Adrenal gland (tissue), 12 donors: Measurements from ENCODE around the gene GLI1. TPM values are rescaled to one million over a fixed set of nuclear protein-coding genes. Genes with fewer than 3 reads are reported as not detected.
"Not testable (repeated sequence)": the region's sequence is repeated elsewhere in the genome, so short reads cannot be mapped to it uniquely, and the experiment has no call there.

Source experiments
- DNase-seq, 7 donors: peaks; one replicate each; pipeline ENCODE4 v3.0.0-alpha.2; 2019 to 2020
- H3K27ac ChIP-seq, 5 donors: fragments of 200-600 bp; sonication (generic) in 4 of 5; 1 replicate in 3 of 5; 2 replicates in 2 of 5; pipeline versions ENCODE4 v1.5.1 to v1.8.0; 2016 to 2020; ENCODE audit warnings: mild to moderate bottlenecking in 1 of 5
- H3K27me3 ChIP-seq: fragments of 200-600 bp; 2 replicates; pipeline ENCODE4 v1.8.0; 2021
- H3K36me3 ChIP-seq, 2 donors: fragments of 200-600 bp; replicated peaks in 1 of 2; 1 replicate in 1 of 2; 2 replicates in 1 of 2; pipeline versions ENCODE4 v1.5.1 to v1.8.0; 2018 to 2022
- H3K4me1 ChIP-seq, 2 donors: fragments of 200-600 bp; replicated peaks in 1 of 2; 1 replicate in 1 of 2; 2 replicates in 1 of 2; pipeline versions ENCODE4 v1.5.1 to v1.8.0; 2018 to 2021
- H3K4me3 ChIP-seq, 4 donors: fragments of 200-600 bp; sonication (generic) in 3 of 4; one replicate each; pipeline ENCODE4 v1.5.1; 2016 to 2018
- H3K9me3 ChIP-seq, 3 donors: fragments of 200-600 bp; sonication (generic) in 1 of 3; replicated peaks in 1 of 3; 1 replicate in 2 of 3; 2 replicates in 1 of 3; pipeline versions ENCODE4 v1.5.1 to v1.8.0; 2016 to 2021
- CTCF ChIP-seq, 6 experiments: fragments of 450-650 bp in 4 of 6; fragments of 200-600 bp in 2 of 6; sonication (generic) in 1 of 6; IDR thresholded peaks; 1 replicate in 5 of 6; 2 replicates in 1 of 6; pipeline versions ENCODE4 v1.5.1 to v1.8.0; 2016 to 2021; ENCODE audit warnings: antibody characterized with exemption in 6 of 6, mild to moderate bottlenecking in 2 of 6, moderate library complexity in 1 of 6
- POLR2A ChIP-seq, 2 donors: fragments of 450-650 bp; IDR thresholded peaks; one replicate each; pipeline ENCODE4 v1.6.1; 2017; ENCODE audit warnings: antibody characterized with exemption in 2 of 2, mild to moderate bottlenecking in 2 of 2, moderate library complexity in 1 of 2
- WGBS, 4 donors: extraction: QIAGEN DNeasy Blood & Tissue Kit in 2 of 4; methylation state at CpG; one replicate each; pipeline versions ENCODE4 v1.1.5 to v1.1.7; 2013 to 2017; 5-methylcytosine and 5-hydroxymethylcytosine counted together
- intact Hi-C, 2 donors: fragments of 100-400 bp; cut with DNase I; formaldehyde crosslinking; loops; one replicate each; pipeline versions ENCODE4 v1.14.1 to v1.15.0; 2022 to 2023
- polyA plus RNA-seq, 3 donors: library from polyadenylated mRNA; stranded (reverse); fragments of 200-250 nt in 2 of 3; fragments of 350-450 nt in 1 of 3; fragmentation: Illumina TruSeq in 1 of 3; extraction: RNeasy Lipid Tissue Mini Kit (QIAGEN cat#74804) in 1 of 3; gene quantifications; one replicate each; pipeline ENCODE4 v1.2.3, GENCODE V29; 2013 to 2014
- total RNA-seq, 9 donors: library from RNA; depleted of rRNA in 4 of 9; stranded (reverse); fragments of >200 nt in 4 of 9; fragments of 120-200 nt in 1 of 9; fragmentation: NEBNext Ultra II Directional in 1 of 9; extraction: Animal tissue kit (Norgen Biotek cat#: 25700) in 1 of 9; gene quantifications; one replicate each; pipeline versions ENCODE4 v1.1.0 to v1.2.4, GENCODE V29; 2013 to 2023
- donor health status: healthy with polysubstance abuse.
- donor health status: Bipolar disorder and iron deficiency.
- donor health status: DM: yes; HTN: yes; CAD: no.
- donor health status: DM: no; HTN: no; CAD: no.
- donor health status: DM: no; HTN: no; CAD: no.
- donor health status: DM: yes; HTN: yes; CAD: no.

Gene GLI1
- total and polyA plus RNA-seq, 12 donors = 0.30 to 7.2 (median 1.4) TPM

GRCh38 chr12:57497223-57498131, 37.9 kb downstream of the GLI1 start:
- Histone ChIP-seq H3K4me1 (no peaks in the 10 kb centered on the region), H3K27me3 (no peaks in the 10 kb centered on the region), H3K36me3 (peaks cover 0 to 53% of the 10 kb centered on the region in 2 donors), H3K9me3 (no peaks in the 10 kb centered on the region), H3K4me3 (no peak overlapping the region), H3K27ac (no peak overlapping the region)
- intact Hi-C loops = no loop called here
- TF ChIP-seq CTCF (IDR thresholded peaks at IDR 0.05) (no peak), POLR2A (IDR thresholded peaks at IDR 0.05) (no peak)
- 92 to 95% (median 94%) methylated on average over 12 of the region's 12 CpGs for WGBS, 4 donors
- DNase-seq = no peak

- no peak for TF ChIP-seq CTCF (IDR thresholded peaks at IDR 0.05)
- TF ChIP-seq POLR2A (IDR thresholded peaks at IDR 0.05) = no peak
- 88 to 93% (median 90%) methylated on average over 5 to 9 of the region's 9 CpGs for WGBS, 4 donors
Measured at GRCh38 chr12:57498132-57498502, 38.5 kb downstream of the GLI1 start.

GRCh38 chr12:57498571-57498970, 39.0 kb downstream of the GLI1 start:
- intact Hi-C loops = no loop called here
- Histone ChIP-seq H3K9me3 (no peaks in the 10 kb centered on the region), H3K4me1 (no peaks in the 10 kb centered on the region), H3K27ac (no peak overlapping the region), H3K27me3 (no peaks in the 10 kb centered on the region), H3K4me3 (no peak overlapping the region), H3K36me3 (peaks cover 0 to 59% of the 10 kb centered on the region in 2 donors)
- no peak for DNase-seq
- 93 to 98% (median 95%) methylated on average over 4 of the region's 4 CpGs for WGBS, 4 donors
- TF ChIP-seq POLR2A (IDR thresholded peaks at IDR 0.05) (no peak), CTCF (IDR thresholded peaks at IDR 0.05) (no peak)

More at GRCh38 chr12:57498132-57498502, 38.5 kb downstream of the GLI1 start:
- no peaks in the 10 kb centered on the region for H3K27me3 ChIP-seq
- H3K9me3 ChIP-seq = no peaks in the 10 kb centered on the region
- intact Hi-C loops = no loop called here
- no peak overlapping the region for H3K4me3 ChIP-seq
- H3K4me1 ChIP-seq = no peaks in the 10 kb centered on the region
- peaks cover 0 to 55% of the 10 kb centered on the region in 2 donors for H3K36me3 ChIP-seq
- H3K27ac ChIP-seq = no peak overlapping the region
- no peak for DNase-seq

GRCh38 chr12:57500213-57500612, 40.6 kb downstream of the GLI1 start:
- intact Hi-C loops = no loop called here
- Histone ChIP-seq H3K27ac (no peak overlapping the region), H3K4me3 (no peak overlapping the region), H3K4me1 (no peaks in the 10 kb centered on the region), H3K9me3 (no peaks in the 10 kb centered on the region), H3K36me3 (peaks cover 0 to 73% of the 10 kb centered on the region in 2 donors), H3K27me3 (no peaks in the 10 kb centered on the region)
- WGBS, 4 donors = 92 to 97% (median 95%) methylated on average over 9 to 11 of the region's 11 CpGs
- DNase-seq = no peak
- no peak for TF ChIP-seq POLR2A (IDR thresholded peaks at IDR 0.05)
- no peak for TF ChIP-seq CTCF (IDR thresholded peaks at IDR 0.05)

GRCh38 chr12:57502311-57502969, 42.9 kb downstream of the GLI1 start:
- H3K9me3 ChIP-seq, intact Hi-C loops, H3K27me3 ChIP-seq, H3K27ac ChIP-seq, DNase-seq, H3K4me1 ChIP-seq, H3K4me3 ChIP-seq: not testable (repeated sequence)
- WGBS, 4 donors = 95 to 97% (median 97%) methylated on average over 21 to 22 of the region's 22 CpGs
- peaks cover 0 to 79% of the 10 kb centered on the region in 2 donors for H3K36me3 ChIP-seq

- H3K4me1 ChIP-seq, intact Hi-C loops, H3K9me3 ChIP-seq, H3K4me3 ChIP-seq, H3K27me3 ChIP-seq, DNase-seq, H3K27ac ChIP-seq: not testable (repeated sequence)
- WGBS, 4 donors = 80 to 96% (median 91%) methylated on average over 4 of the region's 4 CpGs
- H3K36me3 ChIP-seq = peaks cover 0 to 68% of the 10 kb centered on the region in 2 donors
Measured at GRCh38 chr12:57506541-57506940, 47.0 kb downstream of the GLI1 start.

- WGBS, 4 donors = 97 to 100% (median 99%) methylated on average over 2 to 17 of the region's 28 CpGs; no CpG with 5 or more reads in 1 of the 4 donors
- H3K27ac ChIP-seq, intact Hi-C loops, DNase-seq, H3K27me3 ChIP-seq, H3K9me3 ChIP-seq, H3K4me1 ChIP-seq, H3K4me3 ChIP-seq: not testable (repeated sequence)
- peaks cover 0 to 71% of the 10 kb centered on the region in 2 donors for H3K36me3 ChIP-seq
Measured at GRCh38 chr12:57507796-57508195, 48.2 kb downstream of the GLI1 start.
